Activated CD8-positive, alpha-beta memory T cell treated with anti-CD3 and anti-CD28 coated beads, Interleukin-2, amount 50 U/mL, for 48 hours (primary cell): ENCODE data around the gene MRPS12.
"Not testable (repeated sequence)": the region's sequence is repeated elsewhere in the genome, so short reads cannot be mapped to it uniquely, and the experiment has no call there.

ENCODE experiments used
- DNase-seq: peaks from one replicate; pipeline ENCODE4 v3.0.0-alpha.2; 2020

The MRPS12 gene

GRCh38 chr19:38930776-38931520 is at the start of gene MRPS12:
TSS of gene MRPS12 (plus strand) at chr19:38930944. CDS start at chr19:38931295, 351 bp downstream.
- no peak for DNase-seq

- DNase-seq, result no peak
Measured at GRCh38 chr19:38883286-38883685, 47.5 kb upstream of the MRPS12 start.

- DNase-seq, result not testable (repeated sequence)
Measured at GRCh38 chr19:38884691-38885090, 46.1 kb upstream of the MRPS12 start.

GRCh38 chr19:38888876-38889275 is 41.9 kb upstream of the MRPS12 start:
- no peak for DNase-seq

GRCh38 chr19:38889803-38890202 is 40.9 kb upstream of the MRPS12 start:
- DNase-seq, result no peak

- no peak for DNase-seq
Measured at GRCh38 chr19:38890686-38891085, 40.1 kb upstream of the MRPS12 start.

- no peak for DNase-seq
Measured at GRCh38 chr19:38891771-38892170, 39.0 kb upstream of the MRPS12 start.

GRCh38 chr19:38892841-38893240 is 37.9 kb upstream of the MRPS12 start:
- DNase-seq, result no peak

GRCh38 chr19:38893341-38893771 is 37.4 kb upstream of the MRPS12 start:
- no peak for DNase-seq

DNA sequence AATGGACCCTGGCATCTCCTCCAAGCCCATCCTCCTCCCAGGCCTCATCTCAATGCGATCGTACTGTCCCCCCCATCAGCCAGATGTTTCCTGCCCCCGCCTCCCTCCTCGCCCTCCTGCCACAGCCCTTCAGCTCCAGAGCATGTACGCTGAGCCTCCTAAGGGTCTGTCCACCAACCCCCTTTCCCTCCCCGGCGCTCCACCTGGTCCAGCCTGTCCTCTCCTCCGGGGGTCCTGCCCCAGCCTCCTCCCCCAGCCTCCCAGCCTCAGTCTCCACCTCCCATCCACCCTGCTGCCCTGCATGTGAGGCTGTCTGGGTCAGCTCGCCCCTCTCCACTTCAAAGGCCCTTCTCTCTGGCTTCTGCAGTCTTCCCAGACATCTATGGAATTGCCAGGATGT is 35.8 kb upstream of the MRPS12 start:
- DNase-seq, result no peak

- DNase-seq, result no peak
Measured at GRCh38 chr19:38898788-38899446, 31.8 kb upstream of the MRPS12 start.

- DNase-seq, result peak; percentile 97
Measured at GRCh38 chr19:38899447-38900201, 31.1 kb upstream of the MRPS12 start, which contains the start of the genes NFKBIB and SIRT2. TSS of gene NFKBIB (plus strand) at chr19:38899969. CDS start at chr19:38900033, 64 bp downstream. TSS of gene SIRT2 (minus strand) at chr19:38899618. CDS start at chr19:38899521, 97 bp downstream.

- no peak for DNase-seq
Measured at GRCh38 chr19:38900202-38900629, 30.5 kb upstream of the MRPS12 start.

GRCh38 chr19:38900743-38901190 is 30.0 kb upstream of the MRPS12 start:
- DNase-seq, result no peak

DNA sequence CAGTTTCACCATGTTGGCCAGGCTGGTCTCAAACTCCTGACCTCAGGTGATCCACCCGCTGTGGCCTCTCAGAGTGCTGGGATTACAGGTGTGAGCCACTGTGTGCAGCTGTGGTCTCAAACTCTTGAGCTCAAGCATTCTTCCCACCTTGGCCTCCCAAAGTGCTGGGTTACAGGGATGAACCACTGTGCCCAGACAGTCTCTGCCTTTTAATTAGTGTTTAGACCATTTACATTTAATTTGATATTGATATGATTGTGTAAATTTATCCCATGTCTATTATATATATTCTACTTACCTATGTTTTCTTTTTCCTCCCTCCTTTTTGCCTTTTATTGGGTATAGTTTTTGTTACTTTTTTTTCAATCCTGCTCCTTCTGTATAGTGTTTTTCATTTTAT is 29.1 kb upstream of the MRPS12 start:
- DNase-seq, result no peak

GRCh38 chr19:38904581-38905539 is 25.9 kb upstream of the MRPS12 start:
- DNase-seq, result no peak

GRCh38 chr19:38905620-38906019 is 25.1 kb upstream of the MRPS12 start:
- no peak for DNase-seq

- no peak for DNase-seq
Measured at GRCh38 chr19:38907227-38907626, 23.5 kb upstream of the MRPS12 start.

- DNase-seq, result no peak
Measured at GRCh38 chr19:38907670-38908069, 23.1 kb upstream of the MRPS12 start.

DNA sequence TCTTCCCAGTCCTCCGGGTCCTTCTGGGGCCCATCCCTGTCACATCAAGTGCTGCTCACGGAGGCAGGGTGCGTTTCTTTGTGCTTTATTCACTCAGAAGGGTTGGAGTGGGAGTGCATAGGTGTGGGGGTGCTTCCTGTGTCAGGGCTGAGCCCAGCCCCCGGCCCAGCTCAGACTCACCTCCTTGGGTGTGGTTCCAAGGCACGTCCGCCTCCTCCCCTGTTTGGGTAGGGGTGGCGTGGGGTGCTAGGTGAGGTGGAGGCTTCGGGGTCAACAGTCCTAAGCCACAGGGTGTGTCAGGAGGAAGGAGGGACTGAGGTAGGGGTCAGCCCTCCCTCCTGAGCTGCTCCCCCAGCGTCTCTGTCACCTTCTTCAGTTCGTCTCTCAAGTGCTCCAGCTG is 21.8 kb upstream of the MRPS12 start:
- DNase-seq, result no peak

- no peak for DNase-seq
Measured at GRCh38 chr19:38910488-38910887, 20.3 kb upstream of the MRPS12 start.

DNA sequence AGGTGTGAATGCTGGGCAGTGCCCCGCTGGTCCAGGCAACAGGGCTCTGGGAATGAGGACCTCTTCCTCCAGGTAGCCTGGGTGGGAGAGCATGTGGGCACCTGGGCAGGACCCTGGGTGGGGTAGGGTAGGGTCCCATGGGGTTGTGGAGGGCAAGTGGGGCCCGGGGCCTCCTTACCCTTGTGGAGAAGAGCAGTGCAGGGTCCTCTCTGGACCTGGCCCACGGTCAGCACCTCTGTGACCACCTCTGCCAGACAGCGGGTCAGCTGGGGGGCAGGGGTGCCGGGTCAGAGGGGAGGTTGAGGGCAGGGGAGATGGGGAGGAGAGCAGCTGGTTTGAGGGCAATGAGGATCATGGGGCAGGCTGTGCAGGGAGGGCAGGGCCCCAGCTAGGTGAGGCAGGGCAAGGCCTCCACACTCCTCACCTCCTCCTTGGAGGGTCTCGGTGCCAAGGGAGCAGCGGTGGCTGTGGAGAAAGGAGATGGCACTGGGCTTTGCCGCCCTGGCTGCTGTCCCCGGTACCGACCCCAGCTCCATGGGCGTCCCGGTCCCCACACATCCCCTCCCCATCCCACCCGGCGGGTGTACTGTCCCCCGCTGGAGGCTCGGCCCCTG is 19.2 kb upstream of the MRPS12 start:
- no peak for DNase-seq
